DMS53 (cell line): ENCODE measurements around the gene KAT8.
"Not testable (repeated sequence)": the region's sequence is repeated elsewhere in the genome, so short reads cannot be mapped to it uniquely, and the experiment has no call there.

ENCODE experiments used
- DNase-seq: peaks from one replicate; lab custom pipeline; 2025; lab: John Stamatoyannopoulos, UW

Gene KAT8

GRCh38 chr16:31083981-31084380 is 33.5 kb upstream of the KAT8 start:
- no peak for DNase-seq

- no peak for DNase-seq
Measured at GRCh38 chr16:31084584-31085302, 32.7 kb upstream of the KAT8 start.

- no peak for DNase-seq
Measured at GRCh38 chr16:31085411-31085810, 32.1 kb upstream of the KAT8 start.

- no peak for DNase-seq
Measured at GRCh38 chr16:31085873-31086628, 31.4 kb upstream of the KAT8 start.

GRCh38 chr16:31086629-31086906 is 30.9 kb upstream of the KAT8 start:
- DNase-seq, result no peak

- no peak for DNase-seq
Measured at GRCh38 chr16:31087481-31087880, 30.0 kb upstream of the KAT8 start.

- peak; percentile 24 for DNase-seq
Measured at GRCh38 chr16:31087971-31088370, 29.5 kb upstream of the KAT8 start.

GRCh38 chr16:31088459-31089183 is 28.8 kb upstream of the KAT8 start, which contains the start of gene PRSS53:
Gene PRSS53, minus strand, starts transcription at chr16:31088943. Its CDS starts 134 bp downstream, at chr16:31088809.
- DNase-seq, result peak; percentile 85

- no peak for DNase-seq
Measured at GRCh38 chr16:31089199-31089598, 28.3 kb upstream of the KAT8 start.

GRCh38 chr16:31090540-31090939 is 26.9 kb upstream of the KAT8 start:
- no peak for DNase-seq

- no peak for DNase-seq
Measured at GRCh38 chr16:31092330-31092729, 25.1 kb upstream of the KAT8 start.

GRCh38 chr16:31093132-31093703 is 24.2 kb upstream of the KAT8 start:
- DNase-seq, result no peak

GRCh38 chr16:31094088-31094423 is 23.4 kb upstream of the KAT8 start:
- peak; percentile 51 for DNase-seq

GRCh38 chr16:31094424-31095120 is 22.9 kb upstream of the KAT8 start, which contains the start of gene VKORC1:
Gene VKORC1, minus strand, starts transcription at chr16:31094797. Its CDS starts 68 bp downstream, at chr16:31094729.
- peak; percentile 98 for DNase-seq

- peak; percentile 73 for DNase-seq
Measured at GRCh38 chr16:31099860-31100638, 17.4 kb upstream of the KAT8 start.

GRCh38 chr16:31100876-31101641 is 16.4 kb upstream of the KAT8 start:
- not testable (repeated sequence) for DNase-seq

- peak; percentile 87 for DNase-seq
Measured at GRCh38 chr16:31105677-31106213, 11.7 kb upstream of the KAT8 start.

GRCh38 chr16:31106509-31107464 is 10.7 kb upstream of the KAT8 start:
- no peak for DNase-seq

GRCh38 chr16:31107465-31107867 is 10.0 kb upstream of the KAT8 start:
- no peak for DNase-seq
